DND-41 (cell line): ENCODE measurements around the gene TOM1.
A peak's percentile ranks its signal among the peaks of the same experiment; 100 is the strongest.

Source experiments
- ATAC-seq: fragments of 200-7000 bp; cut with Tn5 transposase; 3 replicates; pipeline ENCODE4 v1.9.1; 2021; ENCODE audit warnings: low read depth; ENCODE audit not compliant: insufficient read depth
- DNase-seq: peaks from one replicate; pipeline ENCODE4 v3.0.0-alpha.2; 2020
- H2AFZ ChIP-seq: 2 replicates; pipeline ENCODE4 v1.6.0; 2012; ENCODE audit warnings: low read depth, low read length
- H3K27ac ChIP-seq: 2 replicates; pipeline ENCODE4 v1.5.1; 2012; ENCODE audit warnings: low read length, inconsistent platforms
- H3K27me3 ChIP-seq: fragments of 200-600 bp; sonication (generic); 2 replicates; pipeline ENCODE4 v1.6.0; 2012; ENCODE audit warnings: low read length, mild to moderate bottlenecking, inconsistent platforms; ENCODE audit not compliant: insufficient read depth, poor library complexity
- H3K36me3 ChIP-seq: 2 replicates; pipeline ENCODE4 v1.5.1; 2012; ENCODE audit warnings: low read length, inconsistent platforms; ENCODE audit not compliant: insufficient read depth
- H3K4me1 ChIP-seq: 2 replicates; pipeline ENCODE4 v1.5.1; 2012; ENCODE audit warnings: mild to moderate bottlenecking, low read length; ENCODE audit not compliant: insufficient read depth
- H3K4me2 ChIP-seq: 2 replicates; pipeline ENCODE4 v1.6.0; 2012; ENCODE audit warnings: mild to moderate bottlenecking, moderate library complexity, low read length, inconsistent platforms; ENCODE audit not compliant: insufficient read depth
- H3K4me3 ChIP-seq, 2 experiments: fragments of 200-600 bp in 1 of 2; shearing (Covaris generic) in 1 of 2; 2 replicates each; pipeline ENCODE4 v1.5.1; 2012 to 2016; ENCODE audit warnings: inconsistent platforms in 2 of 2, low read length in 2 of 2, mild to moderate bottlenecking in 2 of 2, low read depth in 1 of 2, moderate library complexity in 1 of 2
- H3K79me2 ChIP-seq: 2 replicates; pipeline ENCODE4 v1.6.0; 2012; ENCODE audit warnings: low read length, inconsistent platforms; ENCODE audit not compliant: insufficient read depth
- H3K9ac ChIP-seq: 2 replicates; pipeline ENCODE4 v1.6.0; 2012; ENCODE audit warnings: low read depth, mild to moderate bottlenecking, inconsistent platforms, low read length, moderate library complexity
- H3K9me3 ChIP-seq: 2 replicates; pipeline ENCODE4 v1.5.1; 2012; ENCODE audit warnings: low read length, moderate library complexity, mild to moderate bottlenecking, inconsistent platforms; ENCODE audit not compliant: insufficient read depth, severe bottlenecking
- H4K20me1 ChIP-seq: 2 replicates; pipeline ENCODE4 v1.6.0; 2012; ENCODE audit warnings: low read length; ENCODE audit not compliant: insufficient read depth
- CTCF ChIP-seq: IDR thresholded peaks from 2 replicates; pipeline ENCODE4 v1.5.1; 2012; ENCODE audit warnings: borderline replicate concordance, low read length, moderate library complexity, mild to moderate bottlenecking; ENCODE audit not compliant: poor library complexity, severe bottlenecking; ENCODE audit errors: extremely low read depth
- EZH2 ChIP-seq: IDR thresholded peaks from 3 replicates; pipeline ENCODE4 v1.6.1; 2012; ENCODE audit warnings: borderline replicate concordance, low read depth, mild to moderate bottlenecking, moderate library complexity, low read length, inconsistent platforms; ENCODE audit not compliant: severe bottlenecking

The TOM1 gene

GRCh38 chr22:35348703-35349102 lies 49.0 kb downstream of the TOM1 start:
- Histone ChIP-seq H3K9me3 (no peaks in the 10 kb centered on the region), H3K4me3 (no peak overlapping the region), H3K27me3 (no peaks in the 10 kb centered on the region), H3K4me1 (peaks cover 11% of the 10 kb centered on the region), H3K4me2 (no peak overlapping the region), H3K36me3 (no peaks in the 10 kb centered on the region), H3K9ac (no peak overlapping the region), H3K27ac (no peak overlapping the region), H4K20me1 (no peaks in the 10 kb centered on the region), H3K79me2 (no peaks in the 10 kb centered on the region), H2AFZ (no peak overlapping the region)
- ATAC-seq (no peak), DNase-seq (no peak)
- TF ChIP-seq CTCF (no peak), EZH2 (no peak)

GRCh38 chr22:35349368-35349703 lies 49.6 kb downstream of the TOM1 start:
- H3K79me2 ChIP-seq, result no peaks in the 10 kb centered on the region
- ATAC-seq, result no peak
- H3K36me3 ChIP-seq, result no peaks in the 10 kb centered on the region
- no peak overlapping the region for H3K4me2 ChIP-seq
- no peaks in the 10 kb centered on the region for H3K9me3 ChIP-seq
- no peak for DNase-seq
- H3K9ac ChIP-seq, result no peak overlapping the region
- TF ChIP-seq CTCF, result no peak
- no peak for TF ChIP-seq EZH2
- no peaks in the 10 kb centered on the region for H4K20me1 ChIP-seq
- no peak overlapping the region for H2AFZ ChIP-seq
- peaks cover 11% of the 10 kb centered on the region for H3K4me1 ChIP-seq
- no peak overlapping the region for H3K27ac ChIP-seq
- H3K27me3 ChIP-seq, result no peaks in the 10 kb centered on the region
- H3K4me3 ChIP-seq, result no peak overlapping the region

- H3K79me2 ChIP-seq, result no peaks in the 10 kb centered on the region
- H3K9ac ChIP-seq, result no peak overlapping the region; the same call in 1 of the 2 replicates
- ATAC-seq (peak; percentile 28), DNase-seq (peak; percentile 48)
- H3K4me2 ChIP-seq, result no peak overlapping the region
- TF ChIP-seq EZH2 (no peak), CTCF (no peak)
- no peak overlapping the region for H3K27ac ChIP-seq
- H3K27me3 ChIP-seq, result no peaks in the 10 kb centered on the region
- H4K20me1 ChIP-seq, result no peaks in the 10 kb centered on the region
- no peaks in the 10 kb centered on the region for H3K36me3 ChIP-seq
- H3K4me1 ChIP-seq, result peaks cover 11% of the 10 kb centered on the region
- H3K4me3 ChIP-seq, result no peak overlapping the region
- peak overlapping the region; percentile 40; the same call in 1 of the 2 replicates for H2AFZ ChIP-seq
- H3K9me3 ChIP-seq, result no peaks in the 10 kb centered on the region
These were observed 50.2 kb downstream of the TOM1 start for GRCh38 chr22:35349704-35350538.
